ENCODE results near the gene PNLDC1.

DNA sequence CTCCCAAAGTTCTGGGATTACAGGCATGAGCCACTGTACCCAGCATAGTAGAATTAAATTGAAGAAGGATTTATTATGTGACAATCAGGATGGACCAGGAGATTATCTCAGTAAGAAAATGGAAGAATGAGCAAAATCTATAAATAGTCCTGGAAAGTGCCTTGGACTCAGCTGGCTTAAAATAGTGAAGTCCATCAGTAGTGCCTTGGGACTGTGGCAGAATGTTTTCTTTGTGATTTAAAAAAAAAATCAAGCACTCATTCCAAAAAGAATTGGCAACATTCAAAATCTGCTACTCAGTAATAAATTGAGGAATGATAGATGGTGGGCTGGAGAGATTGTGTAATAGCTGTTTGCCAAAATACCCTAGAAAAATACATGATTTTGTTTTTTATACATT lies 53.7 kb downstream of the PNLDC1 start:
- TF ChIP-seq, protein P1, sequence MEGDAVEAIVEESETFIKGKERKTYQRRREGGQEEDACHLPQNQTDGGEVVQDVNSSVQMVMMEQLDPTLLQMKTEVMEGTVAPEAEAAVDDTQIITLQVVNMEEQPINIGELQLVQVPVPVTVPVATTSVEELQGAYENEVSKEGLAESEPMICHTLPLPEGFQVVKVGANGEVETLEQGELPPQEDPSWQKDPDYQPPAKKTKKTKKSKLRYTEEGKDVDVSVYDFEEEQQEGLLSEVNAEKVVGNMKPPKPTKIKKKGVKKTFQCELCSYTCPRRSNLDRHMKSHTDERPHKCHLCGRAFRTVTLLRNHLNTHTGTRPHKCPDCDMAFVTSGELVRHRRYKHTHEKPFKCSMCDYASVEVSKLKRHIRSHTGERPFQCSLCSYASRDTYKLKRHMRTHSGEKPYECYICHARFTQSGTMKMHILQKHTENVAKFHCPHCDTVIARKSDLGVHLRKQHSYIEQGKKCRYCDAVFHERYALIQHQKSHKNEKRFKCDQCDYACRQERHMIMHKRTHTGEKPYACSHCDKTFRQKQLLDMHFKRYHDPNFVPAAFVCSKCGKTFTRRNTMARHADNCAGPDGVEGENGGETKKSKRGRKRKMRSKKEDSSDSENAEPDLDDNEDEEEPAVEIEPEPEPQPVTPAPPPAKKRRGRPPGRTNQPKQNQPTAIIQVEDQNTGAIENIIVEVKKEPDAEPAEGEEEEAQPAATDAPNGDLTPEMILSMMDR (conservative IDR thresholded peaks at IDR 0.05 in 1 of 2, IDR thresholded peaks at IDR 0.05 in 1 of 2; ENCODE audit: extremely low read depth in 1 of 2, insufficient read depth in 1 of 2, low read depth in 1 of 2, low read length in 2 of 2) = no peak
- no peak for TF ChIP-seq EZH2 (IDR thresholded peaks at IDR 0.05; ENCODE audit: borderline replicate concordance, low read length)

All from mammary epithelial cell (primary cell).